ENCODE data around the gene RASA1.

The RASA1 gene

GRCh38 chr5:87359106-87359505 lies 91.4 kb downstream of the RASA1 start:
- DNase-seq (ENCODE audit: low read depth in 1 of 2, low spot score in 1 of 2) = no peak

GRCh38 chr5:87360132-87360531 lies 92.4 kb downstream of the RASA1 start:
- DNase-seq (ENCODE audit: low read depth in 1 of 2, low spot score in 1 of 2) = no peak

GRCh38 chr5:87361031-87361445 lies 93.4 kb downstream of the RASA1 start:
- DNase-seq (ENCODE audit: low read depth in 1 of 2, low spot score in 1 of 2) = no peak

- DNase-seq (ENCODE audit: low read depth in 1 of 2, low spot score in 1 of 2) = no peak
Observed at GRCh38 chr5:87361536-87362213, 94.0 kb downstream of the RASA1 start.

- no peak for DNase-seq (ENCODE audit: low read depth in 1 of 2, low spot score in 1 of 2)
Observed at GRCh38 chr5:87367243-87367642, 99.6 kb downstream of the RASA1 start.

GRCh38 chr5:87368601-87369000 lies 100.9 kb downstream of the RASA1 start:
- no peak for DNase-seq (ENCODE audit: low read depth in 1 of 2, low spot score in 1 of 2)

GRCh38 chr5:87369431-87369830 lies 101.7 kb downstream of the RASA1 start:
- DNase-seq (ENCODE audit: low read depth in 1 of 2, low spot score in 1 of 2) = no peak

- DNase-seq (ENCODE audit: low read depth in 1 of 2, low spot score in 1 of 2) = no peak
Observed at GRCh38 chr5:87372705-87373104, 105.0 kb downstream of the RASA1 start.

GRCh38 chr5:87382224-87382623 lies 114.5 kb downstream of the RASA1 start:
- no peak for DNase-seq (ENCODE audit: low read depth in 1 of 2, low spot score in 1 of 2)

GRCh38 chr5:87383216-87383615 lies 115.5 kb downstream of the RASA1 start:
- DNase-seq (ENCODE audit: low read depth in 1 of 2, low spot score in 1 of 2) = no peak

GRCh38 chr5:87385802-87386201 lies 118.1 kb downstream of the RASA1 start:
- DNase-seq (ENCODE audit: low read depth in 1 of 2, low spot score in 1 of 2) = no peak

GRCh38 chr5:87388129-87388528 lies 120.4 kb downstream of the RASA1 start:
- DNase-seq (ENCODE audit: low read depth in 1 of 2, low spot score in 1 of 2) = no peak

GRCh38 chr5:87389296-87390034 lies 121.8 kb downstream of the RASA1 start:
- DNase-seq (ENCODE audit: low read depth in 1 of 2, low spot score in 1 of 2) = no peak

- no peak for DNase-seq (ENCODE audit: low read depth in 1 of 2, low spot score in 1 of 2)
Observed at GRCh38 chr5:87390075-87390474, 122.4 kb downstream of the RASA1 start.

- no peak for DNase-seq (ENCODE audit: low read depth in 1 of 2, low spot score in 1 of 2)
Observed at GRCh38 chr5:87390576-87391199, 123.0 kb downstream of the RASA1 start.

GRCh38 chr5:87392170-87392569 lies 124.5 kb downstream of the RASA1 start:
- DNase-seq (ENCODE audit: low read depth in 1 of 2, low spot score in 1 of 2) = no peak

GRCh38 chr5:87392801-87393200 lies 125.1 kb downstream of the RASA1 start:
- no peak for DNase-seq (ENCODE audit: low read depth in 1 of 2, low spot score in 1 of 2)

GRCh38 chr5:87393331-87393730 lies 125.6 kb downstream of the RASA1 start:
- no peak for DNase-seq (ENCODE audit: low read depth in 1 of 2, low spot score in 1 of 2)

GRCh38 chr5:87394411-87395165 lies 126.9 kb downstream of the RASA1 start:
- DNase-seq (ENCODE audit: low read depth in 1 of 2, low spot score in 1 of 2) = no peak

- no peak for DNase-seq (ENCODE audit: low read depth in 1 of 2, low spot score in 1 of 2)
Observed at GRCh38 chr5:87398981-87399614, 131.4 kb downstream of the RASA1 start.

GRCh38 chr5:87399720-87400119 lies 132.0 kb downstream of the RASA1 start:
- no peak for DNase-seq (ENCODE audit: low read depth in 1 of 2, low spot score in 1 of 2)
